DMS114 treated with DMSO at 0.1 percent for 48 hours (cell line): ENCODE measurements around the gene SORBS1.

Source experiments
- DNase-seq: peaks from one replicate; lab custom pipeline; 2025; ENCODE audit not compliant: unreplicated experiment; lab: John Stamatoyannopoulos, UW

The SORBS1 gene

DNA sequence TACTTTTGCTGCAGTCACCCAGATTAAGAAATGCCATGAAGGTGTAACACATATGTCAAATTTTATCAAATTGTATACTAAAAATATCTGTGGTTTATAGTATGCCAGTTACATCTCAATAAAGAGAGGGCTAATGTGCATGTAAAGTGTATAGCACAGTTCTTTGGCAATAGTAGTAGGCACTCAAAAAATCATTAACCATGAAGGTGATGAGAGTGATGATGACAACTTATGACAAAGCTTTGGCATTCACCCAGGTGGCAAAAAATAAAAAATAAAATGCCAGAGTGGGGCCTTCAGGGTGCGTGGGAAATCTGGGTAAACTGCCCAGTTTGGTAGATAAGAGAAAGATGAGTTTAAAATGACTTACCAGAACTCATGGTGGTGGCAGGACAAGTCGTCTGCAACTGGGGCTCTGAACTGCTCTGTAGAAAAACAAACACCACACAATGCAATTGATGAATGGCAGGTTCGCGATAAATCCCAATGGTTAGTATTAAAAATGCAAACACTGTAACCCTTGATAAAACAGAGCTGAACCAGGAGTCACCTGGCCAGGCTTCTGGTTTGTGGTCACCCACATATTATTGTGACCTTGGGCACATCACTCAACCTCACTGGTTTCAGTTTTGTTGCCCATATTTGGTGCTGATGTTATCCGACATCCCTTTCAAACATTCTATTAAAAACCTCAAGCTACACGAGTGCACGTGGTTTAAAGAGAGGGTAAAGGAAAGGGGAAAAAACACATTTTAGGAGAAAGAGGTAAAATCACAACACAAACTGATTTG lies 120.2 kb downstream of the SORBS1 start:
- no peak for DNase-seq

DNA sequence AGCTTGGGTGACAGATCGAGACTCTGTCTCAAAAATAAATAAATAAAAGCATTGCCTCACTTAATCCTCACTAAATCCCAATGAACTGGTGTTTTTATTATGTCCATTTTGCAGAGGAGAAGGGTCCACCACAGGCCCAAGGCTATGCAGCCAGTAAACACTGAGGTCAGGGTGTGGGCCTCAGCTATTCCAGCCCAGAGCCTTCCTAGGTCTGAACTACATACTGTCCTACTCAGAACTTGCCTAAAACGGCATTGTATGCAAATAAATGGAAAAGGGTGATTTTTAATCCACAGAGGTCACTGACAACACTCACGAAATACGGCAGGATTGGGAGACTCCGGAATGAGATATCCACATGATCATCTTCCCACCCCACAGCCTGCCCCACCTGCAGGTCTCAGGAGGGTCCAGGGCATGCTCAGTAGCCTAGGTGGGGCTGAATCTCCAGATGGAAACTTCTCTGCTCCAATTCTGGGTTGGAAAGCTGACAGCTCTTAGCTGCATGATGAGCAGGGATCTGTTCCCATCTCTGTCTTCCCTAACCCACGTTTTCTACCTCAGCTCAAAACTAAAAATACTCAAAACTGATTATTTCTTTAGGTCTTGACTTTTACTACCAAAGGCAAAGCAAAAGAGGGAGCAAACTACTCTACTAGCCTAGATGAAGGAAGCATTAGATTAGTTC lies 121.0 kb downstream of the SORBS1 start:
- no peak for DNase-seq

DNA sequence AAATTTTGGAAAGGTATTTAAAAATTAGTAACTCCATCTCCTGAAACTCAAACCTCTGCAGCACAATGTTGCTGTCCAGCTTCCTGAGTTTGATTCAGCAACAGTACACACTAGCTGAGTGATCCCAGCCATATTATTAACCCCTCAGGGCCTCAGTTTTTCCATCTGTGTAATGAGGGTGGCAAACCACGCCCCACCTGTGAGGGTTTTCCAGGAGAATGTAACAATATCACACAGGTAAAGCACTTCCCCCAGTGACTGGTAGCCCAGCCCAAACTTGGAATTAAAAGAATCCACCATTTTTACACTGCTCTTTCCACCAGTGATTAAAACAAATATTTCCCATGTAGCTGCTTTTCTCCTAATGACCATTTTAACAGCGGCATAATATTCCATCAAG lies 122.4 kb downstream of the SORBS1 start:
- no peak for DNase-seq

- DNase-seq, result no peak
Observed at GRCh38 chr10:95437669-95438068, 123.5 kb downstream of the SORBS1 start.

GRCh38 chr10:95435548-95436279 lies 125.5 kb downstream of the SORBS1 start:
- no peak for DNase-seq

DNA sequence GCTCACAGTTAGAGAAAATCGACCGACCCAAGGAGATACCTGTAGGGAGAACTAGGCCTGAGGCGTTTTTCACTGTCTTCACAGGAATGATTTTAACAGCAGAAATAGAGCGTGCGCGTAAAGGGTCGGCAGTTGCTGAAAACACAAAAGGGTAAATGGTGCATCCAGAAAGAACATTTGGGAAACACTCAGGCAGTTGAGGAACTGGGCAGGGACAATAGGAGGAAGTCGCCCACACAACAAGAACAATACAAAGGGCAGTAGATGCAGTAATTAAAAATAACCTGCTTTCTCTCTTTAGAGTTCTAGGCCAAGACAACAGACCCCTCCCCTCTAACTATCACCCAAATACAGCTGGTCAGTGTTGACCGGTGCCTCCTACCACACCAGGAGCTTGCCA lies 126.6 kb downstream of the SORBS1 start:
- no peak for DNase-seq

DNA sequence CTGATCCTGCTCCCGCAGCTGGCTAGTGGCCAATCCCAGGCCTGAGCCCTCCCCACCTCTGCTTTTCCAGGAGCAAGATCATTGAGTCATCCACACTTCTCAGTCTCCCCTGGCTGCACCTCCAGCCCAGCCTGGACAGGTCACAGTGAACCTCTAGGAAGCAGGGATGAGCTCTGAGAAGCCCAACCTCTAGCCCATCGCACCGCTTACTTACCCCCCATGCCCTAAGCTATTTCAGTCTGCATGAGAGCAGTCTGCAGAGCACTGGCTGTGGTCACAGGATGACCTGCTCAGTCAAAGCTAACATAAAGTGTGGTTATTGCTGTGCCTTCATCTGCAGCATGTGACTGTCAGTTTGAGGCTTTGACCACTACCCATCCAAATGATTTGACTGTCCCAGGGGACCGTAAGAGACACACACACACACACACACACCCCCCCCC lies 129.2 kb downstream of the SORBS1 start:
- DNase-seq, result no peak

DNA sequence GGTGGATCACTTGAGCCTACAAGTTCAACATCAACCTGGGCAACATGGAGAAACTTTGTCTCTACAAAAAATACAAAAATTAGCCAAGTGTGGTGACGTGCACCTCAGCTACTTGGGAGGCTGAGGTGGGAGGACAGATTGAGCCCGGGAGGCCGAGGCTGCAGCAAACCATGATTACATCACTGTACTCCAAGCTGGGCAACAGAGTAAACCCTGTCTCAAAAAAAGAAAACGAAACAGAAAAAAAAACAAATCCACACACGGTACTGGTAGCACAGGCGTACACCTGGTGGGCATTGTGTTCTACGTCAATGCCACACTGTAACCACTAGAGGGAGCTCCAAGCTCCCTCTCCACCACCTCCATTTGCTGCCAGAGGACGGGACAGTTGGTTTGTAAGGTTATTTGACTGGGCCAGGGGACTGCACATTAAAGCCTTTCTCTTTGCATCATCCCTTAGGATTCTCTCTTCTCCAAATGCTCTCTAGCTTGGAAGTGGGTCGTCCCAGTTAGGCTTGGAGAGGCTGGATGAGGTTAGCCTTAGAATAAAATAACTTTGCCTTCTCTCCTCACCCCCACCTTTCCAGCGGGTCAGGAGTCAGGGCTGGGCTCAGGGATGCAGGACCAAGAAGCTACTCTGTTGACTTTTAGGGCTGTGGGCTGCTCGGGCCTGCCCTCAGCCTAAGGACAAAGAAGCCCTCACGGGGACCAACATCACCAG lies 130.8 kb downstream of the SORBS1 start:
- DNase-seq, result peak; percentile 34

GRCh38 chr10:95429639-95430038 lies 131.5 kb downstream of the SORBS1 start:
- DNase-seq, result no peak

DNA sequence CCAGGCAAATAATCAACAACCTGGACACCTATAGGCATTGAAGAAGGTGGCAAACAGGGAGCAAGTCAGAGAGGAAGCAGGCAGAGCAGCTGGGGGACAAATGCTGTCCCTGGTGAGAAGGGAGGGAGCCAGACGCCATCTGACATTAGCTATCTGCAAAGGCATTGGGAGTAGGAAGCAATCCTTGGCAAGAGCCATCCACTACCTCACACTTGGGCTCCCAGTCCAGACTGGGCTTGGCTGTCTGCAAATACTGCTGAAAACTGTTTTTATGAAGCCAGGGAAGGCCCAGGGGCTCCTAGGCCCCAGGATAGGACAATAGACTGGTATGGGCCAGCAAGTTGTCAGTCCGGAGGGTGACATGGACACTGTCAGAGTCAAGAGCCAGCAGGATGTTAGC lies 132.5 kb downstream of the SORBS1 start:
- DNase-seq, result no peak

DNA sequence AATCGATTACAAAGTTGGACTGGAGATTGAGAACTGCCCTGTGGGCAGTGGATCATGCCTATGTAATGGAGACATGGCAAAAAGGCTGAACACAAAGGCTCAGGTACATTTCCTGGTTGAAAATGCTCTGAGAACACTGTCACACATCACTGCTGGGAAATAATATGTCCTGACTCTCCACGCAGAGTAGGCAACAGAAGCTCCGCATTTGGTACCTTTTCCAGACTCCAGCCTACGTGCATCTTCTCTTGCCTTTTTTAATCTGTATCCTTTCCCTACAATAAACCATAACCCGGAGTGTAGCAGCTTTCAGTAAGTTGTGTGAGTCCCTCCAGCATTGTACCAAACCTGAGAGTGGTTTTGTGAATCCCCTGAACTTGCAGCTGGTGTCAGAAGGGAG lies 134.7 kb downstream of the SORBS1 start:
- no peak for DNase-seq

- no peak for DNase-seq
Observed at GRCh38 chr10:95425592-95426465, 135.3 kb downstream of the SORBS1 start.

DNA sequence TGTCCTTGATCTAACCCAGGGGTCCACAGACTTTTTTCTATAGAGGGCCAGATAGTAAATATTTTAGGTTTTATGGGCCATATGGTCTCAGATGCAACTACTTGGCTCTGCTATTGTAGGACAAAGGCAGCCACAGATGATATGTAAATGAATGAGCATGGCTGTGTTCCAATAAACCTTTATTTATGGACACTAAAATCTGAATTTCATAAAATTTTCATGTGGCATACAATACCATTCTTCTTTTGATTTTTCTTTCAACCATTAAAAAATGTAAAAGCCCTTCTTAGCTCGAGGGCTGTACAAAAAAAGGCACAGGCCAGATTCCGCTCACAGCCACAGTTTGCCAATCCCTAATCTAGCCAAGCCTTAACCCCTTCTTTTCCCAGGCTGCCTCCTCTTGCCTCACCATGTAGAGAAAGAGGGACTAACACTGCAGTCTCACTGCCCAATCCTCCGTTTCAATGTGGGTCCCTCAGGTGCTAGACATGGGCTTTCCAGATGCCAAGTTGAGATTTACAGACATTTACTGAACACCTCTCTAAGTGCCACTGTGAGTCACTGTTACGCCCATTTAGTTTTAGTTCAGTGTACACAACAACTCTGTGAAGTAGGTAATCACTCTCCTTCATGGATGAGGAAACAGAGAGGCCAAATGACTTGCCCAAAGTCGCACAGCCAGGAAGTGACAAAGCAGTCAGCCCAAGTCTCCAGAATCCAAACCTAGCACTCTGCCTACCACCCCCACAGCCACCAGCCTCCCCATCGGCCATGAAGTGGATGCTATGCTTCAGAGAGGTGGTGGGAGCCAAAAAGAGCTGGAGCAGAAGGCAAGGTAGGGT lies 137.8 kb downstream of the SORBS1 start:
- DNase-seq, result no peak

- DNase-seq, result no peak
Observed at GRCh38 chr10:95422233-95422632, 138.9 kb downstream of the SORBS1 start.

GRCh38 chr10:95421782-95422181 lies 139.4 kb downstream of the SORBS1 start:
- no peak for DNase-seq

GRCh38 chr10:95419399-95419798 lies 141.8 kb downstream of the SORBS1 start:
- DNase-seq, result no peak

DNA sequence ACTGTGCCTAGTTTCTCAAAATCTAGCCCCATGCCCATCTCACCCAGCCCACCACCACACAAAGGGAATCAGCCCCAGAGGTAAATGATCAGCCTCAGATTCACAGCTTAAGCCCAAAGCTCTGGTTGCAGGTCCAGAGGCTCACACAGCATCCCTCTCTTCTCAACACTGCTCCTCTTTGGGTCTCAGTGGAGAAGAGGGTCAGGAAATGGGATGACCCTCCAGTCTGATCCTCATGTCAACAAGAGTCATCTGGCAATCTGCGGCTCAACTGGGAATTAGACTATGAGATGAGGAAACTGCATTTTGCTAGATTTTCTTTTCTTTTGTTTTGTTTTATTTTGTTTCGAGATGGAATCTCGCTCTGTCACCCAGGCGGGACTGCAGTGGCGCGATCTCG lies 144.2 kb downstream of the SORBS1 start:
- no peak for DNase-seq

DNA sequence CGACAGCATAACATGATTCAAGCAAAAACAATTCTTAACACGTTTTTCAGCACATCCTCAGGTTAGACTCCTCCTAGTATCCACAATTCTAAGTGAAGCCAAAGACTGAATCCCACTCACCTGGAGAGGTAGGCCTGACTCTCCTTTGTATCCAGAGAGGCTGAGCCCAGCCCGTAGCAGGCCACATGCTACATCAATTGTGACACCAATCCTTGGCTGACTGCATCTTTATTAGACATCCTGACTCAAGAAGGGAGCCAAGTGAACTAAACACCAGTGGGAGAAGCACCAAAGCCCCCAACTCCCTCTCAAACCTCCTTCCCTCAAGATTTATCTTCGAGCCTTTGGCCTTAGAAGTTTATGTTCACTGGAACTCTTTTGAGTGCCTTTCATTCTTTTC lies 144.9 kb downstream of the SORBS1 start:
- DNase-seq, result no peak

DNA sequence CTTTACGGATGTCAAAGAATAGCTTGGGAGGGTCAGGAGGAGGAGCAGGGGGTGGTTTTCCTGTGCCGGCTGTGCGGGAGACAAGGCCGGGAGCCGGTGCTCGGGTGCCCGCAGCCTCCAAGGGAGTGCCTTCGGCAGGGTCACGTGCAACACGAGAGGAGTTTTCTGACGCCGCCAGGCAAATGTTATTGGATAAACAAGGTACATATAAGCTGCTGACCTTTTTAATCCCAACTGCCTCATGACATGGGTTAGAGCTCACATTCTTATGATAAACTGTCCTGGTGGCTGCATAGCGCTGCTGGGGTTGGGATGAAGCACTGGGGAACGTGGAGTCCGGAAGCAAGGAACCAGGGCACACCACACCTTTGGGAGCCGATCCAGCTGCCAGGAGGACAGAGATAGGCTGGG lies 145.5 kb downstream of the SORBS1 start:
- DNase-seq, result no peak
